ENCODE measurements around the gene GGACT.

GRCh38 chr13:100483841-100484381 lies 104.7 kb downstream of the GGACT start:
- TF ChIP-seq EZH2 (IDR thresholded peaks at IDR 0.05; ENCODE audit: borderline replicate concordance, insufficient read depth, low read length, poor library complexity, severe bottlenecking) = no peak
- TF ChIP-seq POLR2AphosphoS5 (IDR thresholded peaks at IDR 0.05) = no peak
- no peak for TF ChIP-seq CTCF (IDR thresholded peaks at IDR 0.05; ENCODE audit: poor library complexity, severe bottlenecking)
- TF ChIP-seq RAD21 (conservative IDR thresholded peaks at IDR 0.05) = no peak

Measured in neural cell (in vitro differentiated cells).